Heart right ventricle (tissue), 16 donors: ENCODE results near the gene PLCB2. TPM values are rescaled to one million over a fixed set of nuclear protein-coding genes. Genes with fewer than 3 reads are reported as not detected.

ENCODE experiments used
- ATAC-seq, 8 donors: fragments of 200-7000 bp; cut with Tn5 transposase; one replicate each; pipeline ENCODE4 v1.9.1; 2020; ENCODE audit warnings: mild to moderate bottlenecking in 8 of 8, moderate library complexity in 8 of 8, moderate number of reproducible peaks in 1 of 8
- DNase-seq, 2 donors: peaks; one replicate each; pipeline ENCODE4 v3.0.0-alpha.2; 2020
- H3K27ac ChIP-seq, 10 donors: fragments of 200-600 bp; sonication (generic) in 2 of 10; one replicate each; pipeline versions ENCODE4 v1.5.0 to v1.8.0; 2020 to 2022; ENCODE audit warnings: mild to moderate bottlenecking in 3 of 10
- H3K27me3 ChIP-seq, 7 donors: fragments of 200-600 bp; one replicate each; pipeline ENCODE4 v1.8.0; 2021 to 2022; ENCODE audit warnings: mild to moderate bottlenecking in 2 of 7
- H3K36me3 ChIP-seq, 9 donors: fragments of 200-600 bp; sonication (generic) in 1 of 9; one replicate each; pipeline versions ENCODE4 v1.5.0 to v1.8.0; 2020 to 2022; ENCODE audit warnings: mild to moderate bottlenecking in 2 of 9
- H3K4me1 ChIP-seq, 9 donors: fragments of 200-600 bp; sonication (generic) in 1 of 9; one replicate each; pipeline versions ENCODE4 v1.5.0 to v1.8.0; 2020 to 2022; ENCODE audit warnings: mild to moderate bottlenecking in 4 of 9
- H3K4me3 ChIP-seq, 10 donors: fragments of 200-600 bp; sonication (generic) in 2 of 10; one replicate each; pipeline versions ENCODE4 v1.5.0 to v1.8.0; 2020 to 2022; ENCODE audit warnings: mild to moderate bottlenecking in 7 of 10, moderate library complexity in 2 of 10
- H3K9me3 ChIP-seq, 11 donors: fragments of 200-600 bp in 10 of 11; sonication (generic) in 2 of 11; one replicate each; pipeline versions ENCODE4 v1.5.0 to v1.8.0; 2013 to 2022; ENCODE audit warnings: mild to moderate bottlenecking in 2 of 11, control low read depth in 1 of 11, moderate library complexity in 1 of 11
- CTCF ChIP-seq, 9 donors: fragments of 200-600 bp; sonication (generic) in 2 of 9; IDR thresholded peaks; one replicate each; pipeline versions ENCODE4 v1.5.0 to v1.8.0; 2021 to 2022; ENCODE audit warnings: antibody characterized with exemption in 9 of 9, mild to moderate bottlenecking in 5 of 9, moderate library complexity in 1 of 9
- WGBS, 2 donors: extraction: QIAGEN DNeasy Blood & Tissue Kit; methylation state at CpG; one replicate each; pipeline ENCODE4 v1.1.7; 2013; ENCODE audit warnings: inconsistent platforms in 1 of 2; 5-methylcytosine and 5-hydroxymethylcytosine counted together
- intact Hi-C, 10 donors: fragments of 100-400 bp; cut with DNase I; formaldehyde crosslinking; loops; one replicate each; pipeline versions ENCODE4 v1.11.1 to v1.14.2; 2022
- polyA plus RNA-seq, 2 donors: library from polyadenylated mRNA; stranded (reverse); fragments of 200-250 nt; gene quantifications; one replicate each; pipeline ENCODE4 v1.2.3, GENCODE V29; 2013
- total RNA-seq, 10 donors: library from RNA; stranded (reverse); fragmentation: NEBNext Ultra II Directional in 3 of 10; extraction: Animal tissue kit (Norgen Biotek cat#: 25700) in 3 of 10; gene quantifications; one replicate each; pipeline versions ENCODE4 v1.2.1 to v1.2.4, GENCODE V29; 2021 to 2023
- donor health status: Arrhythmogenic right ventricular cardiomyopathy.
- donor health status: ischemic (EF 13 %, LVEDD 7.1; RV severe dilation, severe dysfunction).
- donor health status: healthy with polysubstance abuse.
- donor health status: DM: no; HTN: yes; CAD: no.
- donor health status: DM: no; HTN: no; CAD: no.
- donor health status: ischemic (EF 25% LVEDD 6.9; RV normal size, moderate dysfunction).
- donor health status: ischemic (EF 25% LVEDD 5.7; RV mildly dilated, moderate dysfunction).
- donor health status: healthy.
- donor health status: DM: yes; HTN: yes; CAD: no.
- donor health status: Ischemic cardiomyopathy.
- donor health status: ischemic (EF 35%, LVEDD 5.7; RV mildly dilated, moderate dysfunction).
- donor health status: nonischemic (EF 11% LVEDD 7.7; RV severe dilation, severe dysfunction).
- donor health status: DM: yes; HTN: yes; CAD: no.
- donor health status: PGD.
- donor health status: ischemic (EF 29% LVEDD 5.4; RV normal size, mild dysfunction).
- donor health status: nonischemic (EF 23%, LVEDD 6.1; RV moderate dilation, normal function).

The PLCB2 gene
- total and polyA plus RNA-seq, 12 donors, result 1.2 to 24.4 (median 4.9) TPM

GRCh38 chr15:40286794-40287193 is 20.9 kb downstream of the PLCB2 start:
- Histone ChIP-seq H3K27ac (peak overlapping the region in 1 of 10 donors; percentile 15), H3K4me3 (no peak overlapping the region), H3K9me3 (no peaks in the 10 kb centered on the region), H3K36me3 (peaks cover 0 to 38% (median 0%) of the 10 kb centered on the region in 9 donors), H3K27me3 (peaks cover 7 to 40% (median 26%) of the 10 kb centered on the region in 7 donors), H3K4me1 (peaks cover 18 to 55% (median 44%) of the 10 kb centered on the region in 9 donors)
- no peak for DNase-seq
- ATAC-seq, result no peak
- WGBS, 2 donors, result 84% methylated on average over 7 of the region's 7 CpGs
- TF ChIP-seq CTCF (IDR thresholded peaks at IDR 0.05), result no peak
- intact Hi-C loops, result no loop called here

- no peak for DNase-seq
- 60 to 64% methylated on average over 7 of the region's 7 CpGs for WGBS, 2 donors
- Histone ChIP-seq H3K9me3 (no peaks in the 10 kb centered on the region), H3K4me3 (no peak overlapping the region), H3K36me3 (peaks cover 0 to 31% (median 0%) of the 10 kb centered on the region in 9 donors), H3K27ac (peak overlapping the region in 8 of 10 donors; percentile 15 to 49 (median 34)), H3K4me1 (peaks cover 19 to 54% (median 39%) of the 10 kb centered on the region in 9 donors), H3K27me3 (peaks cover 13 to 42% (median 33%) of the 10 kb centered on the region in 7 donors)
- ATAC-seq, result peak in 6 of 8 donors; percentile 8 to 53 (median 41)
- intact Hi-C loops, result no loop called here
- no peak for TF ChIP-seq CTCF (IDR thresholded peaks at IDR 0.05)
These were observed 21.6 kb downstream of the PLCB2 start for GRCh38 chr15:40286061-40286532.

GRCh38 chr15:40285554-40286011 is 22.2 kb downstream of the PLCB2 start:
- Histone ChIP-seq H3K27me3 (peaks cover 15 to 47% (median 38%) of the 10 kb centered on the region in 7 donors), H3K4me3 (no peak overlapping the region), H3K36me3 (peaks cover 0 to 27% (median 0%) of the 10 kb centered on the region in 9 donors), H3K9me3 (no peaks in the 10 kb centered on the region), H3K4me1 (peaks cover 16 to 49% (median 34%) of the 10 kb centered on the region in 9 donors), H3K27ac (peak overlapping the region in 9 of 10 donors; percentile 3 to 49 (median 36))
- whole genome bisulfite sequencing, 2 donors, result 19 to 29% methylated on average over 1 of the region's 1 CpG
- no peak for TF ChIP-seq CTCF (IDR thresholded peaks at IDR 0.05)
- ATAC-seq, result peak in 2 of 8 donors; percentile 3 to 15
- no peak for DNase-seq
- intact Hi-C loops, result no loop called here

GRCh38 chr15:40285151-40285550 is 22.6 kb downstream of the PLCB2 start:
- peaks cover 16 to 49% (median 30%) of the 10 kb centered on the region in 9 donors for H3K4me1 ChIP-seq
- no peak overlapping the region for H3K4me3 ChIP-seq
- H3K36me3 ChIP-seq, result peaks cover 0 to 23% (median 0%) of the 10 kb centered on the region in 9 donors
- no peaks in the 10 kb centered on the region for H3K9me3 ChIP-seq
- TF ChIP-seq CTCF (IDR thresholded peaks at IDR 0.05), result no peak
- intact Hi-C loops, result no loop called here
- 44 to 63% methylated on average over 4 of the region's 4 CpGs for WGBS, 2 donors
- peaks cover 15 to 52% (median 42%) of the 10 kb centered on the region in 7 donors for H3K27me3 ChIP-seq
- DNase-seq, result no peak
- H3K27ac ChIP-seq, result peak overlapping the region in 8 of 10 donors; percentile 3 to 49 (median 40)
- ATAC-seq, result peak in 2 of 8 donors; percentile 41 to 51
